Stomach smooth muscle (tissue), 2 donors: ENCODE data around the gene THRB.

Experiments
- H3K27ac ChIP-seq: one replicate; pipeline ENCODE4 v1.7.0; 2013; ENCODE audit warnings: mild to moderate bottlenecking, low read length, inconsistent platforms
- H3K27me3 ChIP-seq, 2 donors: one replicate each; pipeline ENCODE4 v1.7.0; 2013; ENCODE audit warnings: low read length in 2 of 2; ENCODE audit not compliant: insufficient read depth in 2 of 2, control insufficient read depth in 1 of 2
- H3K36me3 ChIP-seq, 2 donors: one replicate each; pipeline ENCODE4 v1.7.0; 2013; ENCODE audit warnings: low read length in 2 of 2; ENCODE audit not compliant: control insufficient read depth in 2 of 2, insufficient read depth in 2 of 2
- H3K4me1 ChIP-seq: one replicate; pipeline ENCODE4 v1.7.0; 2013; ENCODE audit warnings: low read length; ENCODE audit not compliant: control insufficient read depth, insufficient read depth
- H3K4me3 ChIP-seq, 2 donors: one replicate each; pipeline ENCODE4 v1.7.0; 2013; ENCODE audit warnings: low read length in 2 of 2
- H3K9ac ChIP-seq, 2 donors: one replicate each; pipeline ENCODE4 v1.7.0; 2013; ENCODE audit warnings: low read length in 2 of 2, mild to moderate bottlenecking in 1 of 2
- H3K9me3 ChIP-seq, 2 donors: one replicate each; pipeline ENCODE4 v1.7.0; 2013; ENCODE audit warnings: low read length in 2 of 2; ENCODE audit not compliant: control insufficient read depth in 2 of 2
- donor health status: healthy.
- donor health status: Pancreatic carcinoma.

The THRB gene

GRCh38 chr3:24290596-24290995, 204.1 kb downstream of the THRB start:
- H3K27ac ChIP-seq, result peak overlapping the region; percentile 12
- peaks cover 16% of the 10 kb centered on the region for H3K4me1 ChIP-seq
- H3K9ac ChIP-seq, result no peak overlapping the region
- no peaks in the 10 kb centered on the region for H3K27me3 ChIP-seq
- peaks cover 0 to 5% of the 10 kb centered on the region in 2 donors for H3K36me3 ChIP-seq
- H3K4me3 ChIP-seq, result no peak overlapping the region
- peaks cover 4 to 9% of the 10 kb centered on the region in 2 donors for H3K9me3 ChIP-seq

GRCh38 chr3:24288496-24289236, 206.0 kb downstream of the THRB start:
- no peaks in the 10 kb centered on the region for H3K27me3 ChIP-seq
- peaks cover 0 to 4% of the 10 kb centered on the region in 2 donors for H3K9me3 ChIP-seq
- peaks cover 0 to under 1% of the 10 kb centered on the region in 2 donors for H3K36me3 ChIP-seq
- H3K4me3 ChIP-seq, result peak overlapping the region; percentile 12 to 16
- H3K4me1 ChIP-seq, result peaks cover 16% of the 10 kb centered on the region
- peak overlapping the region; percentile 56 for H3K27ac ChIP-seq
- H3K9ac ChIP-seq, result peak overlapping the region in 1 of 2 donors; percentile 4

GRCh38 chr3:24287755-24288450, 206.7 kb downstream of the THRB start:
- Histone ChIP-seq H3K27me3 (no peaks in the 10 kb centered on the region), H3K4me3 (peak overlapping the region; percentile 12 to 16), H3K27ac (peak overlapping the region; percentile 56), H3K4me1 (peaks cover 16% of the 10 kb centered on the region), H3K9me3 (peaks cover 0 to 4% of the 10 kb centered on the region in 2 donors), H3K9ac (peak overlapping the region in 1 of 2 donors; percentile 4), H3K36me3 (no peaks in the 10 kb centered on the region)

- H3K4me3 ChIP-seq, result peak overlapping the region in 1 of 2 donors; percentile 25
- H3K27me3 ChIP-seq, result no peaks in the 10 kb centered on the region
- peaks cover 16% of the 10 kb centered on the region for H3K4me1 ChIP-seq
- peak overlapping the region; percentile 3 for H3K27ac ChIP-seq
- peaks cover 0 to 4% of the 10 kb centered on the region in 2 donors for H3K9me3 ChIP-seq
- no peaks in the 10 kb centered on the region for H3K36me3 ChIP-seq
- H3K9ac ChIP-seq, result no peak overlapping the region
Measured at GRCh38 chr3:24286405-24286804, 208.2 kb downstream of the THRB start.

GRCh38 chr3:24278543-24278942, 216.1 kb downstream of the THRB start:
- Histone ChIP-seq H3K4me1 (no peaks in the 10 kb centered on the region), H3K9ac (no peak overlapping the region), H3K4me3 (no peak overlapping the region), H3K9me3 (no peaks in the 10 kb centered on the region), H3K36me3 (no peaks in the 10 kb centered on the region), H3K27ac (no peak overlapping the region), H3K27me3 (no peaks in the 10 kb centered on the region)

- Histone ChIP-seq H3K4me1 (no peaks in the 10 kb centered on the region), H3K27me3 (no peaks in the 10 kb centered on the region), H3K27ac (no peak overlapping the region), H3K4me3 (no peak overlapping the region), H3K9ac (no peak overlapping the region), H3K9me3 (no peaks in the 10 kb centered on the region), H3K36me3 (no peaks in the 10 kb centered on the region)
Measured at GRCh38 chr3:24273491-24273890, 221.2 kb downstream of the THRB start.

- Histone ChIP-seq H3K9ac (no peak overlapping the region), H3K27me3 (no peaks in the 10 kb centered on the region), H3K36me3 (no peaks in the 10 kb centered on the region), H3K4me1 (no peaks in the 10 kb centered on the region), H3K27ac (no peak overlapping the region), H3K4me3 (no peak overlapping the region), H3K9me3 (no peaks in the 10 kb centered on the region)
Measured at GRCh38 chr3:24272875-24273274, 221.8 kb downstream of the THRB start.

- H3K27ac ChIP-seq, result no peak overlapping the region
- H3K4me1 ChIP-seq, result no peaks in the 10 kb centered on the region
- no peak overlapping the region for H3K9ac ChIP-seq
Measured at GRCh38 chr3:24272408-24272807, 222.2 kb downstream of the THRB start.

GRCh38 chr3:24271228-24271627, 223.4 kb downstream of the THRB start:
- no peak overlapping the region for H3K4me3 ChIP-seq
- H3K27me3 ChIP-seq, result no peaks in the 10 kb centered on the region
- H3K9me3 ChIP-seq, result no peaks in the 10 kb centered on the region
- no peaks in the 10 kb centered on the region for H3K36me3 ChIP-seq
- no peaks in the 10 kb centered on the region for H3K4me1 ChIP-seq
- no peak overlapping the region for H3K9ac ChIP-seq
- H3K27ac ChIP-seq, result no peak overlapping the region

More at GRCh38 chr3:24272408-24272807, 222.2 kb downstream of the THRB start:
- H3K9me3 ChIP-seq, result no peaks in the 10 kb centered on the region
- no peaks in the 10 kb centered on the region for H3K36me3 ChIP-seq
- no peak overlapping the region for H3K4me3 ChIP-seq
- no peaks in the 10 kb centered on the region for H3K27me3 ChIP-seq

- Histone ChIP-seq H3K27me3 (no peaks in the 10 kb centered on the region), H3K9me3 (no peaks in the 10 kb centered on the region), H3K27ac (no peak overlapping the region), H3K4me3 (no peak overlapping the region), H3K4me1 (no peaks in the 10 kb centered on the region), H3K36me3 (no peaks in the 10 kb centered on the region), H3K9ac (no peak overlapping the region)
Measured at GRCh38 chr3:24270744-24271143, 223.9 kb downstream of the THRB start.

- no peaks in the 10 kb centered on the region for H3K4me1 ChIP-seq
- H3K36me3 ChIP-seq, result no peaks in the 10 kb centered on the region
- H3K9me3 ChIP-seq, result no peaks in the 10 kb centered on the region
- no peak overlapping the region for H3K27ac ChIP-seq
- H3K27me3 ChIP-seq, result no peaks in the 10 kb centered on the region
- no peak overlapping the region for H3K9ac ChIP-seq
- H3K4me3 ChIP-seq, result no peak overlapping the region
Measured at GRCh38 chr3:24270204-24270691, 224.4 kb downstream of the THRB start.
